AG04449 (cell line): Measurements from ENCODE around the gene NRL.

Source experiments
- CTCF ChIA-PET: fragments of 350-600 bp; formaldehyde crosslinking; extraction: SDS; loops from one replicate; lab custom pipeline; 2021; ENCODE audit warnings: antibody characterized with exemption; lab: Yijun Ruan, JAX
- POLR2A ChIA-PET: fragments of 400-600, 350-600 bp; formaldehyde crosslinking; extraction: SDS; loops from one replicate; lab custom pipeline; 2020; ENCODE audit warnings: antibody characterized with exemption, inconsistent platforms; lab: Yijun Ruan, JAX
- DNase-seq: peaks from one replicate; pipeline ENCODE4 v3.0.0-alpha.2; 2010; ENCODE audit warnings: low read depth, low spot score
- H3K4me3 ChIP-seq: 2 replicates; pipeline ENCODE4 v1.5.1; 2011; ENCODE audit warnings: low read depth, mild to moderate bottlenecking, control low read depth, low read length
- TF ChIP-seq, protein P1 (sequence below): IDR thresholded peaks from one replicate; pipeline ENCODE4 v1.5.1; 2011; ENCODE audit warnings: mild to moderate bottlenecking, moderate library complexity, low read length, control low read depth, inconsistent platforms; ENCODE audit not compliant: insufficient read depth; ENCODE audit errors: missing control alignments

The NRL gene

DNA sequence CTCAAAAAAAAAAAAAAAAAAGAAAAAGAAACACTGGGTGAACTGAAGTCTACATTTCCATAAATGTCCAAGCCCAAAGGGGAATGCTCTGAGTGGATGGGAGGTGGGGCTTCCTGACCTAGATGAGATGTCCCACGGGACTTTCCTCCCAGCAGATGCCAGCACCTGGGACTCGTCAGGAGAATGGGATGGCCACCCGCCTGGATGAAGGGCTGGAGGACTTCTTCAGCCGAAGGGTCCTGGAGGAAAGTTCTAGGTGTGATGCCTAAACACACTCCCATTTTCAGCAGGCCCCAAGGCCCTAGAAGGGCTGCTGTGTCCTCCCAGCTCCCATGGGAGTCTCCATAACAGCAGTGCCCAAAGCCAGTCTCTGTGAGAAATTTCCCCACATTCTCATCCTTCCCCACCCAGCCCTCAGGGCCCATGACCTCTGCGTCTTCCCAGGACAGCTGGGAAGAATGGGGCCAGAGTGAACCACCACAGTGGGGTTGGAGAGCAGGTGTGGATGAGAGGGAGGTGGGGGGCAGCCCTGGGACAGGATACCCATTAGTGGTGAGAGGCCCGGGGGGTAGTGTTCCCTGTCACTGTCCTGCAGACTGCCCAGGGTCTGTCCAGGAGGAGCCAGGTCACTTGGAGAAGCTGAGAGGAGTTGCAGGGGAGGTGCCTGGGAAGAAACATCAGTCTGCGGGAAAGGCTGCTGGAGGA is 50.5 kb downstream of the NRL start:
- DNase-seq = no peak
- ChIA-PET POLR2A (no interaction called here), CTCF (interaction anchor here (1.0 to 14.5 kb wide), 5 partner anchors 13 to 97 kb away, joined by 3 to 536 read pairs (median 43); partner anchors contain the start of genes CARMIL3, IRF9 and PCK2)
- TF ChIP-seq, protein P1, sequence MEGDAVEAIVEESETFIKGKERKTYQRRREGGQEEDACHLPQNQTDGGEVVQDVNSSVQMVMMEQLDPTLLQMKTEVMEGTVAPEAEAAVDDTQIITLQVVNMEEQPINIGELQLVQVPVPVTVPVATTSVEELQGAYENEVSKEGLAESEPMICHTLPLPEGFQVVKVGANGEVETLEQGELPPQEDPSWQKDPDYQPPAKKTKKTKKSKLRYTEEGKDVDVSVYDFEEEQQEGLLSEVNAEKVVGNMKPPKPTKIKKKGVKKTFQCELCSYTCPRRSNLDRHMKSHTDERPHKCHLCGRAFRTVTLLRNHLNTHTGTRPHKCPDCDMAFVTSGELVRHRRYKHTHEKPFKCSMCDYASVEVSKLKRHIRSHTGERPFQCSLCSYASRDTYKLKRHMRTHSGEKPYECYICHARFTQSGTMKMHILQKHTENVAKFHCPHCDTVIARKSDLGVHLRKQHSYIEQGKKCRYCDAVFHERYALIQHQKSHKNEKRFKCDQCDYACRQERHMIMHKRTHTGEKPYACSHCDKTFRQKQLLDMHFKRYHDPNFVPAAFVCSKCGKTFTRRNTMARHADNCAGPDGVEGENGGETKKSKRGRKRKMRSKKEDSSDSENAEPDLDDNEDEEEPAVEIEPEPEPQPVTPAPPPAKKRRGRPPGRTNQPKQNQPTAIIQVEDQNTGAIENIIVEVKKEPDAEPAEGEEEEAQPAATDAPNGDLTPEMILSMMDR = no peak
- no peak overlapping the region for H3K4me3 ChIP-seq

DNA sequence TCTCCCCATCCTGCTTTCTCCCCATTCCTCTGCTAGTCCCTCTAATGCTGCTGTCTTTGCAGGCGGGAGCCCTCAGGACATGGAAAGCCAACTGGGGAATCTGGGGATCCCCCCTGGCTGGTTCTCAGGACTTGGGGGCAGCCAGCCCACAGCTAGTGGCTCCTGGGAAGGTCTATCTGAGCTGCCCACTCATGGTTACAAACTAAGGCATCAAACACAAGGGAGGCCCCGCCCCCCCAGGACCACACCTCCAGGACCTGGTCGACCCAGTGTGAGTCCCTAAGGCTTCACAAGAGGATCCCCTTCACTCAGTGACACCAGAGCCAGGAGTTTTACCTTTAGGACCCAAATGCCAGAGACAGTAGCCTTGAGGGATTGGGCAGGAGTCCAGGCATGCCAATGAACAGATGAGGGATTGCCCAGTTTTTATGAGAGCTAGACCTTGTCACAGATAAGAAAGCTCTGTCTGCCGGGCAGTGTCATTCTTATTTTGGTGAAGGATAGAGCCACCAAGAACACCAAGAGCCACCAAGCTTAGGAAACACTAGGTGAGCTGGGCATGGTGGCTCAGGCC is 51.4 kb downstream of the NRL start:
- CTCF ChIA-PET = interaction anchor here (1.0 to 14.5 kb wide), 4 partner anchors 12 to 44 kb away, joined by 3 to 536 read pairs (median 145); partner anchors contain the start of genes CARMIL3 and PCK2

GRCh38 chr14:24062216-24062980 is 52.4 kb downstream of the NRL start:
- ChIA-PET POLR2A (no interaction called here), CTCF (interaction anchor here (0.8 to 14.5 kb wide), 8 partner anchors 10 to 245 kb away, joined by 3 to 536 read pairs (median 12); partner anchors contain the start of genes CIDEB and PCK2)
- TF ChIP-seq, protein P1 = no peak
- H3K4me3 ChIP-seq = no peak overlapping the region
- DNase-seq = no peak

More for the DNA sequence above, 51.4 kb downstream of the NRL start:
- POLR2A ChIA-PET = no interaction called here
- TF ChIP-seq, protein P1 = no peak
- no peak overlapping the region for H3K4me3 ChIP-seq
- DNase-seq = no peak

GRCh38 chr14:24060984-24061913 is 53.5 kb downstream of the NRL start:
- TF ChIP-seq, protein P1 = no peak
- CTCF ChIA-PET = interaction anchor here (0.8 to 14.5 kb wide), 15 partner anchors 9 to 246 kb away, joined by 3 to 536 read pairs (median 5); partner anchors contain the start of genes CARMIL3, CIDEB, CPNE6 and DCAF11
- no peak for DNase-seq
- POLR2A ChIA-PET = no interaction called here
- H3K4me3 ChIP-seq = no peak overlapping the region

- POLR2A ChIA-PET = interaction anchor here (0.6 kb wide), 1 partner anchor 29 kb away, joined by 3 read pairs; no protein-coding TSS in a partner anchor
- CTCF ChIA-PET = interaction anchor here (0.9 to 14.5 kb wide), 11 partner anchors 9 to 247 kb away, joined by 3 to 536 read pairs (median 7); partner anchors contain the start of genes CARMIL3, CIDEB, CPNE6 and DCAF11
- no peak for DNase-seq
- no peak overlapping the region for H3K4me3 ChIP-seq
- TF ChIP-seq, protein P1 = no peak
These were observed 54.3 kb downstream of the NRL start for GRCh38 chr14:24060443-24060842.
